HG02588 (cell line): ENCODE results near the gene OR1K1.
"Not testable (repeated sequence)": the region's sequence is repeated elsewhere in the genome, so short reads cannot be mapped to it uniquely, and the experiment has no call there.

Experiments
- ATAC-seq: cut with Tn5 transposase; IDR thresholded peaks from one replicate; pipeline ENCODE4 v1.9.1; 2021; ENCODE audit warnings: mild to moderate bottlenecking, moderate library complexity; ENCODE audit not compliant: unreplicated experiment

The OR1K1 gene

GRCh38 chr9:122812736-122813135 is 12.8 kb downstream of the OR1K1 start:
- no peak for ATAC-seq

GRCh38 chr9:122814545-122814944 is 14.6 kb downstream of the OR1K1 start:
- ATAC-seq = no peak

- ATAC-seq = no peak
Observed at GRCh38 chr9:122815544-122815943, 15.6 kb downstream of the OR1K1 start.

- ATAC-seq = no peak
Observed at GRCh38 chr9:122816163-122816867, 16.4 kb downstream of the OR1K1 start.

- ATAC-seq = no peak
Observed at GRCh38 chr9:122819326-122819725, 19.4 kb downstream of the OR1K1 start.

- ATAC-seq = no peak
Observed at GRCh38 chr9:122819791-122820489, 20.0 kb downstream of the OR1K1 start.

GRCh38 chr9:122820490-122820845 is 20.5 kb downstream of the OR1K1 start:
- no peak for ATAC-seq

- no peak for ATAC-seq
Observed at GRCh38 chr9:122821278-122821943, 21.5 kb downstream of the OR1K1 start.

- no peak for ATAC-seq
Observed at GRCh38 chr9:122822056-122822455, 22.1 kb downstream of the OR1K1 start.

- ATAC-seq = no peak
Observed at GRCh38 chr9:122822938-122823337, 23.0 kb downstream of the OR1K1 start.

- peak; percentile 13 for ATAC-seq
Observed at GRCh38 chr9:122827761-122828093, 27.8 kb downstream of the OR1K1 start.

GRCh38 chr9:122828965-122829284 is 29.0 kb downstream of the OR1K1 start:
- ATAC-seq = not testable (repeated sequence)

- ATAC-seq = no peak
Observed at GRCh38 chr9:122832194-122832593, 32.3 kb downstream of the OR1K1 start.

GRCh38 chr9:122835313-122835731 is 35.4 kb downstream of the OR1K1 start:
- no peak for ATAC-seq

GRCh38 chr9:122837266-122837850 is 37.4 kb downstream of the OR1K1 start:
- no peak for ATAC-seq

GRCh38 chr9:122838441-122838840 is 38.5 kb downstream of the OR1K1 start:
- ATAC-seq = not testable (repeated sequence)

- ATAC-seq = no peak
Observed at GRCh38 chr9:122841501-122841900, 41.6 kb downstream of the OR1K1 start.

GRCh38 chr9:122844137-122844536 is 44.2 kb downstream of the OR1K1 start:
- ATAC-seq = no peak

GRCh38 chr9:122845116-122845515 is 45.2 kb downstream of the OR1K1 start:
- ATAC-seq = no peak

GRCh38 chr9:122846371-122846940 is 46.5 kb downstream of the OR1K1 start:
- no peak for ATAC-seq

GRCh38 chr9:122848256-122848943 is 48.5 kb downstream of the OR1K1 start:
- no peak for ATAC-seq
